Measurements from ENCODE around the gene NKAIN1.
"Not testable (repeated sequence)": the region's sequence is repeated elsewhere in the genome, so short reads cannot be mapped to it uniquely, and the experiment has no call there.

DNA sequence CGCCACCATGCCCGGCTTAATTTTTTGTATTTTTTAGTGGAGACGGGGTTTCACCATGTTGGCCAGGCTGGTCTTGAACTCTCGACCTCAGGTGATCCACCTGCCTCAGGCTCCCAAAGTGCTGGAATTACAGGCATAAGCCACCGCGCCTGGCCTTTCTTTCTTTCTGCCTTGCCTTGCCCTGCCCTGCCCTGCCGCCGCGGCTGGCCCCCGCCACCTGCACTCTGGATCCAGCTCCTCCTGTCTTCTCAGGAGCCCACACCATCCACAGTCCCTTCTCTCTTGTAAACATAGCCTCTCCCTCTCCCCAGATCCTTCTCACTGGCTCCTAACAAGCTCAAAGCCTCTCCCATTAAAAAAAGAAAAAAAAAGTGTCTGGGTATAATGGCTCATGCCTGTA, 44.4 kb downstream of the NKAIN1 start:
- TF ChIP-seq, protein P1, sequence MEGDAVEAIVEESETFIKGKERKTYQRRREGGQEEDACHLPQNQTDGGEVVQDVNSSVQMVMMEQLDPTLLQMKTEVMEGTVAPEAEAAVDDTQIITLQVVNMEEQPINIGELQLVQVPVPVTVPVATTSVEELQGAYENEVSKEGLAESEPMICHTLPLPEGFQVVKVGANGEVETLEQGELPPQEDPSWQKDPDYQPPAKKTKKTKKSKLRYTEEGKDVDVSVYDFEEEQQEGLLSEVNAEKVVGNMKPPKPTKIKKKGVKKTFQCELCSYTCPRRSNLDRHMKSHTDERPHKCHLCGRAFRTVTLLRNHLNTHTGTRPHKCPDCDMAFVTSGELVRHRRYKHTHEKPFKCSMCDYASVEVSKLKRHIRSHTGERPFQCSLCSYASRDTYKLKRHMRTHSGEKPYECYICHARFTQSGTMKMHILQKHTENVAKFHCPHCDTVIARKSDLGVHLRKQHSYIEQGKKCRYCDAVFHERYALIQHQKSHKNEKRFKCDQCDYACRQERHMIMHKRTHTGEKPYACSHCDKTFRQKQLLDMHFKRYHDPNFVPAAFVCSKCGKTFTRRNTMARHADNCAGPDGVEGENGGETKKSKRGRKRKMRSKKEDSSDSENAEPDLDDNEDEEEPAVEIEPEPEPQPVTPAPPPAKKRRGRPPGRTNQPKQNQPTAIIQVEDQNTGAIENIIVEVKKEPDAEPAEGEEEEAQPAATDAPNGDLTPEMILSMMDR (conservative IDR thresholded peaks at IDR 0.05): not testable (repeated sequence)
- TF ChIP-seq ZFX (IDR thresholded peaks at IDR 0.05): not testable (repeated sequence)

Measured in C4-2B (cell line).